Naive B cell (primary cell): ENCODE results near the gene GNAL. TPM values are rescaled to one million over a fixed set of nuclear protein-coding genes. Genes with fewer than 3 reads are reported as not detected.
A peak's percentile ranks its signal among the peaks of the same experiment; 100 is the strongest.
"Not testable (repeated sequence)": the region's sequence is repeated elsewhere in the genome, so short reads cannot be mapped to it uniquely, and the experiment has no call there.

ENCODE experiments used
- ATAC-seq, 2 donors: fragments of 150-1000 bp; cut with Tn5 transposase; 2 replicates each; pipeline ENCODE4 v1.10.0; 2021; ENCODE audit warnings: low read depth in 2 of 2, mild to moderate bottlenecking in 2 of 2, moderate library complexity in 2 of 2
- DNase-seq: peaks from one replicate; pipeline ENCODE4 v3.0.0; 2022
- H3K27ac Mint-ChIP-seq, 6 donors: one replicate each; pipeline ENCODE4 v1.8.0; 2020 to 2022; ENCODE audit warnings: mild to moderate bottlenecking in 6 of 6, mixed read lengths in 6 of 6, moderate library complexity in 5 of 6, inconsistent platforms in 2 of 6
- H3K27me3 Mint-ChIP-seq, 3 donors: one replicate each; pipeline ENCODE4 v1.8.0; 2021 to 2022; ENCODE audit warnings: mixed read lengths in 3 of 3, mild to moderate bottlenecking in 1 of 3
- H3K36me3 Mint-ChIP-seq, 2 donors: one replicate each; pipeline ENCODE4 v1.8.0; 2020 to 2022; ENCODE audit warnings: mixed read lengths in 2 of 2, inconsistent platforms in 1 of 2, mild to moderate bottlenecking in 1 of 2
- H3K4me1 Mint-ChIP-seq, 3 donors: one replicate each; pipeline ENCODE4 v1.8.0; 2020 to 2022; ENCODE audit warnings: mixed read lengths in 3 of 3, inconsistent platforms in 1 of 3, mild to moderate bottlenecking in 1 of 3, moderate library complexity in 1 of 3
- H3K4me3 Mint-ChIP-seq, 8 donors: one replicate each; pipeline ENCODE4 v1.8.0; 2020 to 2022; ENCODE audit warnings: mild to moderate bottlenecking in 8 of 8, mixed read lengths in 8 of 8, moderate library complexity in 8 of 8, inconsistent platforms in 2 of 8
- H3K9me3 Mint-ChIP-seq, 7 donors: one replicate each; pipeline ENCODE4 v1.8.0; 2020 to 2022; ENCODE audit warnings: mixed read lengths in 7 of 7, mild to moderate bottlenecking in 5 of 7, inconsistent platforms in 2 of 7, moderate library complexity in 1 of 7
- polyA plus RNA-seq, 6 donors: library from polyadenylated mRNA; unstranded; fragments of 300-500 nt; fragmentation: Illumina TruSeq; gene quantifications; one replicate each; pipeline ENCODE4 v1.2.3, GENCODE V29; 2021; ENCODE audit warnings: low read depth in 6 of 6

GNAL gene
- polyA plus RNA-seq, 6 donors from 2014 or later, result 0.05 to 0.48 (median 0.14) TPM; not detected in 2

- DNase-seq (no peak), ATAC-seq (no peak)
- Mint-ChIP-seq H3K9me3 (no peaks in the 10 kb centered on the region), H3K4me1 (peaks cover 14 to 27% (median 19%) of the 10 kb centered on the region in 3 donors), H3K27me3 (no peaks in the 10 kb centered on the region), H3K27ac (no peak overlapping the region), H3K4me3 (no peak overlapping the region), H3K36me3 (peaks cover 23 to 31% of the 10 kb centered on the region in 2 donors)
These were observed 200.2 kb downstream of the GNAL start for GRCh38 chr18:11889284-11889683.

- ATAC-seq (no peak), DNase-seq (no peak)
- Mint-ChIP-seq H3K36me3 (peaks cover 23 to 28% of the 10 kb centered on the region in 2 donors), H3K4me1 (peaks cover 8 to 19% (median 9%) of the 10 kb centered on the region in 3 donors), H3K27me3 (no peaks in the 10 kb centered on the region), H3K9me3 (no peaks in the 10 kb centered on the region), H3K27ac (peak overlapping the region in 1 of 6 donors; percentile 80), H3K4me3 (no peak overlapping the region)
These were observed 202.7 kb downstream of the GNAL start for GRCh38 chr18:11891737-11892136.

- Mint-ChIP-seq H3K4me1 (peaks cover 8 to 19% (median 9%) of the 10 kb centered on the region in 3 donors), H3K36me3 (peaks cover 23 to 28% of the 10 kb centered on the region in 2 donors)
- ATAC-seq, H3K4me3 Mint-ChIP-seq, DNase-seq, H3K27ac Mint-ChIP-seq, H3K27me3 Mint-ChIP-seq, H3K9me3 Mint-ChIP-seq: not testable (repeated sequence)
These were observed 203.4 kb downstream of the GNAL start for GRCh38 chr18:11892438-11892837.

- H3K4me1 Mint-ChIP-seq, result peaks cover 9 to 22% (median 12%) of the 10 kb centered on the region in 3 donors
- no peak overlapping the region for H3K4me3 Mint-ChIP-seq
- no peaks in the 10 kb centered on the region for H3K9me3 Mint-ChIP-seq
- no peak overlapping the region for H3K27ac Mint-ChIP-seq
- ATAC-seq, result no peak
- H3K27me3 Mint-ChIP-seq, result no peaks in the 10 kb centered on the region
- no peak for DNase-seq
- peaks cover 17 to 23% of the 10 kb centered on the region in 2 donors for H3K36me3 Mint-ChIP-seq
These were observed 208.7 kb downstream of the GNAL start for GRCh38 chr18:11897781-11898180.

- Mint-ChIP-seq H3K9me3 (no peaks in the 10 kb centered on the region), H3K4me1 (peaks cover 4 to 14% (median 5%) of the 10 kb centered on the region in 3 donors), H3K27me3 (no peaks in the 10 kb centered on the region), H3K36me3 (peaks cover 13 to 16% of the 10 kb centered on the region in 2 donors), H3K27ac (no peak overlapping the region), H3K4me3 (no peak overlapping the region)
- ATAC-seq, result no peak
- no peak for DNase-seq
These were observed 210.0 kb downstream of the GNAL start for GRCh38 chr18:11899063-11899462.

- peaks cover 13 to 16% of the 10 kb centered on the region in 2 donors for H3K36me3 Mint-ChIP-seq
- DNase-seq, result no peak
- H3K27me3 Mint-ChIP-seq, result no peaks in the 10 kb centered on the region
- H3K4me3 Mint-ChIP-seq, result no peak overlapping the region
- H3K27ac Mint-ChIP-seq, result peak overlapping the region in 2 of 6 donors; percentile 21 to 59
- H3K9me3 Mint-ChIP-seq, result no peaks in the 10 kb centered on the region
- no peak for ATAC-seq
- H3K4me1 Mint-ChIP-seq, result peaks cover 4 to 12% (median 6%) of the 10 kb centered on the region in 3 donors
These were observed 212.9 kb downstream of the GNAL start for GRCh38 chr18:11901826-11902438.

- H3K9me3 Mint-ChIP-seq, result no peaks in the 10 kb centered on the region
- peaks cover 11 to 19% (median 12%) of the 10 kb centered on the region in 3 donors for H3K4me1 Mint-ChIP-seq
- DNase-seq (no peak), ATAC-seq (no peak)
- H3K36me3 Mint-ChIP-seq, result peaks cover 8 to 11% of the 10 kb centered on the region in 2 donors
- no peak overlapping the region for H3K4me3 Mint-ChIP-seq
- H3K27ac Mint-ChIP-seq, result peak overlapping the region in 1 of 6 donors; percentile 82
- H3K27me3 Mint-ChIP-seq, result no peaks in the 10 kb centered on the region
These were observed 213.6 kb downstream of the GNAL start for GRCh38 chr18:11902522-11903292.

- Mint-ChIP-seq H3K4me3 (peak overlapping the region in 3 of 8 donors; percentile 20 to 73 (median 65)), H3K4me1 (peaks cover 11 to 26% (median 16%) of the 10 kb centered on the region in 3 donors), H3K9me3 (no peaks in the 10 kb centered on the region), H3K36me3 (peaks cover 8 to 11% of the 10 kb centered on the region in 2 donors), H3K27me3 (no peaks in the 10 kb centered on the region), H3K27ac (peak overlapping the region in 1 of 6 donors; percentile 60)
- no peak for ATAC-seq
- DNase-seq, result no peak
These were observed 216.5 kb downstream of the GNAL start for GRCh38 chr18:11905613-11906012.

- Mint-ChIP-seq H3K36me3 (peaks cover 8 to 11% of the 10 kb centered on the region in 2 donors), H3K27ac (peak overlapping the region in 1 of 6 donors; percentile 60), H3K9me3 (no peaks in the 10 kb centered on the region), H3K4me3 (peak overlapping the region in 5 of 8 donors; percentile 9 to 73 (median 65)), H3K4me1 (peaks cover 11 to 26% (median 16%) of the 10 kb centered on the region in 3 donors), H3K27me3 (no peaks in the 10 kb centered on the region)
- no peak for ATAC-seq
- no peak for DNase-seq
These were observed 217.1 kb downstream of the GNAL start for GRCh38 chr18:11906176-11906575.

GRCh38 chr18:11906926-11907874 lies 218.1 kb downstream of the GNAL start:
- ATAC-seq, result no peak
- no peak for DNase-seq
- Mint-ChIP-seq H3K4me1 (peaks cover 7 to 26% (median 16%) of the 10 kb centered on the region in 3 donors), H3K36me3 (peaks cover 8% of the 10 kb centered on the region in 2 donors), H3K4me3 (peak overlapping the region; percentile 87 to 98 (median 94)), H3K27ac (peak overlapping the region; percentile 82 to 97 (median 94)), H3K9me3 (no peaks in the 10 kb centered on the region), H3K27me3 (no peaks in the 10 kb centered on the region)

GRCh38 chr18:11908182-11909060 lies 219.4 kb downstream of the GNAL start, which contains the start of gene MPPE1:
TSS of gene MPPE1 (minus strand) at chr18:11908317. CDS start at chr18:11897264, 11,053 bp downstream.
- peak; percentile 83 to 85 for ATAC-seq
- Mint-ChIP-seq H3K27ac (peak within 1 kb of the TSS; percentile 95 to 98 (median 96)), H3K36me3 (peaks cover 4 to 8% of the 10 kb centered on the region in 2 donors), H3K4me1 (peaks cover 7 to 26% (median 16%) of the 10 kb centered on the region in 3 donors), H3K4me3 (peak within 1 kb of the TSS; percentile 87 to 98 (median 94)), H3K9me3 (no peaks in the 10 kb centered on the region), H3K27me3 (no peaks in the 10 kb centered on the region)
- DNase-seq, result peak; percentile 93

GRCh38 chr18:11909061-11909455 lies 220.0 kb downstream of the GNAL start:
- Mint-ChIP-seq H3K4me1 (peaks cover 7 to 24% (median 12%) of the 10 kb centered on the region in 3 donors), H3K27ac (peak overlapping the region; percentile 86 to 97 (median 94)), H3K4me3 (peak overlapping the region; percentile 83 to 98 (median 90)), H3K27me3 (no peaks in the 10 kb centered on the region), H3K9me3 (no peaks in the 10 kb centered on the region), H3K36me3 (peaks cover under 1 to 1% of the 10 kb centered on the region in 2 donors)
- no peak for ATAC-seq
- no peak for DNase-seq
